Epithelial cell of proximal tubule (primary cell): ENCODE measurements around the gene CTRL. TPM values are rescaled to one million over a fixed set of nuclear protein-coding genes. Genes with fewer than 3 reads are reported as not detected.
"Not testable (repeated sequence)": the region's sequence is repeated elsewhere in the genome, so short reads cannot be mapped to it uniquely, and the experiment has no call there.

Source experiments
- DNase-seq: peaks from one replicate; pipeline ENCODE4 v3.0.0-alpha.2; 2011; ENCODE audit warnings: low read depth
- H3K4me3 ChIP-seq: 2 replicates; pipeline ENCODE4 v1.5.1; 2011; ENCODE audit warnings: low read depth, mild to moderate bottlenecking, low read length
- total RNA-seq: library from RNA; depleted of rRNA; stranded (reverse); fragments of >200 nt; gene quantifications from 2 replicates; pipeline ENCODE4 v1.2.3, GENCODE V29; 2015
- TF ChIP-seq, protein P1 (sequence below): conservative IDR thresholded peaks from 2 replicates; pipeline ENCODE4 v1.5.1; 2012; ENCODE audit warnings: low read depth, mild to moderate bottlenecking, low read length

CTRL gene
- total RNA-seq = 1.6 and 2.1 TPM in 2 replicates

- no peak within 1 kb of the TSS for H3K4me3 ChIP-seq
- TF ChIP-seq, protein P1, sequence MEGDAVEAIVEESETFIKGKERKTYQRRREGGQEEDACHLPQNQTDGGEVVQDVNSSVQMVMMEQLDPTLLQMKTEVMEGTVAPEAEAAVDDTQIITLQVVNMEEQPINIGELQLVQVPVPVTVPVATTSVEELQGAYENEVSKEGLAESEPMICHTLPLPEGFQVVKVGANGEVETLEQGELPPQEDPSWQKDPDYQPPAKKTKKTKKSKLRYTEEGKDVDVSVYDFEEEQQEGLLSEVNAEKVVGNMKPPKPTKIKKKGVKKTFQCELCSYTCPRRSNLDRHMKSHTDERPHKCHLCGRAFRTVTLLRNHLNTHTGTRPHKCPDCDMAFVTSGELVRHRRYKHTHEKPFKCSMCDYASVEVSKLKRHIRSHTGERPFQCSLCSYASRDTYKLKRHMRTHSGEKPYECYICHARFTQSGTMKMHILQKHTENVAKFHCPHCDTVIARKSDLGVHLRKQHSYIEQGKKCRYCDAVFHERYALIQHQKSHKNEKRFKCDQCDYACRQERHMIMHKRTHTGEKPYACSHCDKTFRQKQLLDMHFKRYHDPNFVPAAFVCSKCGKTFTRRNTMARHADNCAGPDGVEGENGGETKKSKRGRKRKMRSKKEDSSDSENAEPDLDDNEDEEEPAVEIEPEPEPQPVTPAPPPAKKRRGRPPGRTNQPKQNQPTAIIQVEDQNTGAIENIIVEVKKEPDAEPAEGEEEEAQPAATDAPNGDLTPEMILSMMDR = peak; percentile 34
- no peak for DNase-seq
These were observed at the start of gene CTRL for GRCh38 chr16:67931712-67932461. TSS of gene CTRL (minus strand) at chr16:67931862. CDS start at chr16:67931852, 10 bp downstream.

DNA sequence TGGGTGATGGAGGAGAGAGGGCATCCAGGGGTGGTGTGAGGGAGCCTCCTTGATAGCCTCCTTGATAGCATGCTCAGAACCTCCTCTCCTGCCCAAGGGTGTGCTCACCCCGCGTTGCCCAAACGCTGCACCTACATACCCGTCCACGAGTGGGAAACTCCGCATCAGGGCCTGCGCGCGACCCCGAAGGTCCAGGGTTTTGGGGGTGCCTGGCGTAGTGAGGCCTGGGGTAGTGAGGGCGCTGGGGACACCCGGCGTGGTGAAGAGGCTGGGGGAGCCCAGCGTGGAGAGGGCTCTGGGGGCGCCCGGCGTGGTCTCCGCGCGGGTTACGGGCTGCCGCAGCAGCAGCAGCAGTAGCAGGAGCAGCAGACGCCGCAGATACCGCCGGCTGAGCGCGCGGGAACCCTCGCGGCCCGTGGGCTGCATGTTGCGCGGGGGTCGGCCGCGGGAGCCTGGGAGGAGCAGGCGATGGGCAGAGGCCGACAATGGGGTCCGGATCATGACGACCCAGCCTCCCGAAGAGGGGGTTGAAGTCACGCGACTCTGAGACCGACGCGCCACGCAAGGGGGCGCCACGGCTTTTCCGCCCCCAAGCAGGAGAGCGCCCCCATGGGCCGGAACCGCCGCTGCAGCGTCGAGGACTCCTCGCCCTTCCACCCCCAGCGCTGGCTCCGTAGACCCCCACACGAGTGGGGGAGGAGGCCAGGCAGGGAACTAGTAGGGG is 48.5 kb upstream of the CTRL start, which contains the start of gene DPEP3:
Gene DPEP3, minus strand, starts transcription at position 545 of the 724 bp plus-strand sequence. Its CDS starts 119 bp downstream, at position 426.
- no peak within 1 kb of the TSS for H3K4me3 ChIP-seq
- TF ChIP-seq, protein P1 = peak; percentile 28
- no peak for DNase-seq

DNA sequence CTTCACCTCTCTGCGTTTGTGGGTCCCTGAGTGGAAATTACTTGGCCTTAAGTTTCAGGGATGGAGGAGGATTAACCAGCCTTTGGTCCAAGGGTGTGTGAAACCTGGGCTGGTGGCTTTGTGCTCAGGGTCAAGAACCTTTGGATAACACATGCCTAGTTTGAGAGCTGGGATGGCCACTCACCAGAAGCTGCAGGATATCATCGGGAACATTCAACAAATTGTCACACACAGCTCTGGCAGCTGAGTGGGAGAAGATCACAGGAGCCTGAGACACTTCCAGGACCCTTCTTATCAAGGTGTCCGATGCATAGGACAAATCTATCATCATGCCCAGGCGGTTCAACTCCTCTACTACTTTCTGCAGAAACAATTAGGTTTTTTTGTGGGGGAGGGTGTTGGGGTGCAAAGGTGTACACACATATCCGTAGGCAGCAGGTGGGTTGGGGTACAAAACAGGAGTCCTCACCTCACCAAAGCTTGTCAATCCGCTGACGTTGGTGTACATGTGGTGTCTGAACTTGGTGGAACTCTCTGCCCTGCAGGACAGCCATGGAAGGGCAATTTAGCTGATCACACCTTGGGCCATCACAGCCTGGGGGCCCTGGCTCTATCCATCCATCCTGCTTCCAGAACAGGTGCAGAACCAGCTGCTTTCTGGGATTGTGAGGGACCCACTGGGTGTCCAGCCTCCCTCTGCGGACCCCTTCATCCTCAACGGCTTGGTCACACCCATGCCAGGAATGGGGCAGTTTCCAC is 46.0 kb upstream of the CTRL start:
- TF ChIP-seq, protein P1 = no peak
- no peak overlapping the region for H3K4me3 ChIP-seq
- DNase-seq = no peak

DNA sequence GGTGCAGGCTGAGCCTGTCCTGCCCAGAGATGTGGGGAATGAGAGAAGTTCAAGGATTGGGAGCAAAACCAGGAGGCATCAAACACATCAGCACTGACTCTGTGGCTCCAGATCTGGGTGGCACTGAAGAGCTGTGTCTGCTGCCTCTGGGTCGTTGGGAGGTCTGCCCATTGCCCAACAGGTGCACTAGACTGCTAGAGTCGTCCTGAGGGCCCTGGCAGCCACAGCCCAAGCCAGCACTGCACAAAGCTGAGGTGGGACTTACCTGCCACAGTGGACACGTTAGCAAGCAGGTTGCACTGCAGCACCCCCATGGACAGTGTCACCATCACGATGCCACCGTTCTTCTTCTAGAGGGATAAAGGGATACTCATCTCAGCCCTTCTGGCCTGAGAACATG is 45.3 kb upstream of the CTRL start:
- DNase-seq = no peak
- H3K4me3 ChIP-seq = no peak overlapping the region
- TF ChIP-seq, protein P1 = no peak

DNA sequence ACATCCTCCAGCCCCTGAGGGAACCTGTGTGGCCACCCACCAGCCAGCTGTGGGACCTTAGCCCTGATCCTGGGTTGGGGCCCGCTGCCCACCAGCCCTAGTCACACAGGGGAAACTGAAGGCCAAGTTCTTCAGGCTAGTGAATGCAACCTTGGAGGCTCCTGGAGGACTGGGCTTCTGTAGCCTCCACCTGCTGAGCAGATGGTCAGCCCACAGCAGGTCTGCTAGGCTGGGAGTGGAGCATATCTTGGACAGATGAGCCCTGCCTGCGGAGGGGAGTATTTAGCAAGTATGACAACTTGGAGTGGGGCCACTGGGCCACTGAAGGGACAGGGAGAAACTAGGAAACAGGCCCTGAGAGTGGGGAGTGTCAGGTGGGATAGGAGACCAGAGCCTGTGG is 44.5 kb upstream of the CTRL start:
- no peak overlapping the region for H3K4me3 ChIP-seq
- TF ChIP-seq, protein P1 = no peak
- DNase-seq = no peak

- no peak overlapping the region for H3K4me3 ChIP-seq
- TF ChIP-seq, protein P1 = no peak
- no peak for DNase-seq
These were observed 43.9 kb upstream of the CTRL start for GRCh38 chr16:67975321-67976105.

- not testable (repeated sequence) for DNase-seq, H3K4me3 ChIP-seq
These were observed 40.6 kb upstream of the CTRL start for GRCh38 chr16:67972285-67972684.
